HCT116 (cell line): ENCODE measurements around the gene RNF220. TPM values are rescaled to one million over a fixed set of nuclear protein-coding genes. Genes with fewer than 3 reads are reported as not detected.

Source experiments
- ATAC-seq: fragments of 200-7000 bp; cut with Tn5 transposase; 2 replicates; pipeline ENCODE4 v1.9.1; 2020; ENCODE audit warnings: mild to moderate bottlenecking, moderate library complexity
- BruUV-seq: library from RNA; stranded (reverse); fragments of 400-500 nt; replicated peaks from 2 replicates; lab custom pipeline; 2021; lab: Mats Ljungman, UMichigan
- CTCF ChIA-PET: fragments of 300-600 bp; sonication (Branson Sonifier 250); formaldehyde crosslinking; loops from one replicate; lab custom pipeline; 2021; ENCODE audit warnings: antibody characterized with exemption; lab: Charles Lee
- POLR2A ChIA-PET: fragments of 300-600, 350-600 bp; sonication (Branson Sonifier 250); formaldehyde crosslinking; loops from one replicate; lab custom pipeline; 2021; ENCODE audit warnings: antibody characterized with exemption; lab: Charles Lee
- RAD21 ChIA-PET, 2 experiments: fragments of 300-600 bp; sonication (Branson Sonifier 250); formaldehyde crosslinking; loops; one replicate each; lab custom pipeline; 2023; ENCODE audit warnings: low total read pairs in 2 of 2; ENCODE audit not compliant: uncharacterized antibody in 2 of 2, unreplicated experiment in 2 of 2, low non-redundant PET in 1 of 2; lab: Charles Lee
- DNase-seq: peaks from one replicate; pipeline ENCODE4 v3.0.0-alpha.2; 2010; ENCODE audit warnings: low read depth, low spot score
- H2AFZ ChIP-seq: fragments of 200-600 bp; shearing (Covaris generic), sonication (generic); 2 replicates; pipeline ENCODE4 v1.6.1; 2017; ENCODE audit warnings: low read depth, mixed run types, mixed read lengths, antibody characterized with exemption, low read length; ENCODE audit not compliant: poor library complexity, severe bottlenecking
- H3K27ac ChIP-seq: 2 replicates; pipeline ENCODE4 v1.5.1; 2012; ENCODE audit warnings: low read depth, low read length
- H3K27me3 ChIP-seq: fragments of 200-600 bp; sonication (generic); 2 replicates; pipeline ENCODE4 v1.6.1; 2016; ENCODE audit warnings: mixed run types, low read length, mixed read lengths; ENCODE audit not compliant: insufficient read depth
- H3K36me3 ChIP-seq, 2 experiments: fragments of 200-500 bp in 1 of 2; fragments of 200-600 bp in 1 of 2; sonication (Bioruptor generic) in 1 of 2; sonication (generic) in 1 of 2; 2 replicates each; pipeline versions ENCODE4 v1.5.1 to v1.6.1; 2014 to 2016; ENCODE audit warnings: low read length in 2 of 2, inconsistent platforms in 1 of 2, mixed read lengths in 1 of 2, mixed run types in 1 of 2; ENCODE audit not compliant: insufficient read depth in 2 of 2, control insufficient read depth in 1 of 2
- H3K4me1 ChIP-seq, 2 experiments: fragments of 200-600 bp in 1 of 2; sonication (generic) in 1 of 2; 2 replicates each; pipeline versions ENCODE4 v1.5.1 to v1.6.1; 2012 to 2017; ENCODE audit warnings: low read length in 2 of 2, inconsistent platforms in 1 of 2, mild to moderate bottlenecking in 1 of 2, mixed read lengths in 1 of 2, mixed run types in 1 of 2, moderate library complexity in 1 of 2; ENCODE audit not compliant: insufficient read depth in 2 of 2, control insufficient read depth in 1 of 2
- H3K4me2 ChIP-seq: fragments of 200-600 bp; sonication (generic); 2 replicates; pipeline ENCODE4 v1.6.1; 2017; ENCODE audit warnings: mixed run types, low read length, mixed read lengths
- H3K4me3 ChIP-seq, 2 experiments: fragments of 200-600 bp in 1 of 2; sonication (generic) in 1 of 2; replicated peaks in 1 of 2; 2 replicates each; pipeline ENCODE4 v1.5.1; 2011 to 2016; ENCODE audit warnings: low read length in 2 of 2, control low read depth in 1 of 2, low read depth in 1 of 2, mild to moderate bottlenecking in 1 of 2, mixed read lengths in 1 of 2, mixed run types in 1 of 2
- H3K79me2 ChIP-seq: fragments of 200-600 bp; sonication (generic); 2 replicates; pipeline ENCODE4 v1.6.1; 2017; ENCODE audit warnings: mild to moderate bottlenecking, mixed run types, low read length, moderate library complexity, mixed read lengths; ENCODE audit not compliant: insufficient read depth
- H3K9ac ChIP-seq: fragments of 200-600 bp; sonication (generic); 2 replicates; pipeline ENCODE4 v1.6.1; 2016; ENCODE audit warnings: low read length, mixed read lengths
- H3K9me2 ChIP-seq: fragments of 200-600 bp; sonication (generic), shearing (Covaris generic); 2 replicates; pipeline ENCODE4 v1.6.1; 2017; ENCODE audit warnings: mixed run types, mild to moderate bottlenecking, moderate library complexity; ENCODE audit not compliant: insufficient read depth
- H3K9me3 ChIP-seq, 2 experiments: fragments of 200-500 bp in 1 of 2; fragments of 200-600 bp in 1 of 2; sonication (Bioruptor generic) in 1 of 2; sonication (generic) in 1 of 2; 2 replicates each; pipeline ENCODE4 v1.6.1; 2014 to 2017; ENCODE audit warnings: low read length in 2 of 2, mixed read lengths in 2 of 2, inconsistent platforms in 1 of 2, low read depth in 1 of 2, mild to moderate bottlenecking in 1 of 2, mixed run types in 1 of 2, moderate library complexity in 1 of 2; ENCODE audit not compliant: control insufficient read depth in 1 of 2, insufficient read depth in 1 of 2
- H4K20me1 ChIP-seq: fragments of 200-600 bp; sonication (generic), shearing (Covaris generic); 2 replicates; pipeline ENCODE4 v1.6.1; 2017; ENCODE audit warnings: mixed run types, mild to moderate bottlenecking, moderate library complexity; ENCODE audit not compliant: insufficient read depth
- CBX3 ChIP-seq: IDR thresholded peaks from 2 replicates; pipeline ENCODE4 v1.6.1; 2012; ENCODE audit warnings: low read depth
- EGR1 ChIP-seq: IDR thresholded peaks from 2 replicates; pipeline ENCODE4 v1.6.1; 2012; ENCODE audit warnings: low read depth
- ELF1 ChIP-seq: IDR thresholded peaks from 2 replicates; pipeline ENCODE4 v1.6.1; 2012; ENCODE audit warnings: low read depth, borderline replicate concordance
- EZH2phosphoT487 ChIP-seq: fragments of 200-600 bp; IDR thresholded peaks from 2 replicates; pipeline ENCODE4 v1.6.1; 2018; ENCODE audit warnings: antibody characterized with exemption, borderline replicate concordance
- FOSL1 ChIP-seq: IDR thresholded peaks from 2 replicates; pipeline ENCODE4 v1.6.1; 2012; ENCODE audit warnings: low read depth
- JUND ChIP-seq: IDR thresholded peaks from 2 replicates; pipeline ENCODE4 v1.6.1; 2012
- MAX ChIP-seq: IDR thresholded peaks from 2 replicates; pipeline ENCODE4 v1.6.1; 2012
- POLR2A ChIP-seq: IDR thresholded peaks from 2 replicates; pipeline ENCODE4 v1.7.0; 2011; ENCODE audit warnings: borderline replicate concordance; ENCODE audit not compliant: insufficient read depth, insufficient read length; ENCODE audit errors: extremely low read depth
- POLR2AphosphoS5 ChIP-seq: IDR thresholded peaks from 2 replicates; pipeline ENCODE4 v1.6.1; 2011; ENCODE audit warnings: mild to moderate bottlenecking, low read depth, low read length, moderate library complexity
- RAD21 ChIP-seq: IDR thresholded peaks from 2 replicates; pipeline ENCODE4 v1.6.1; 2012; ENCODE audit warnings: low read depth, mild to moderate bottlenecking
- SRF ChIP-seq: IDR thresholded peaks from 2 replicates; pipeline ENCODE4 v1.6.1; 2012; ENCODE audit warnings: low read depth
- TCF7L2 ChIP-seq: IDR thresholded peaks from 2 replicates; pipeline ENCODE4 v1.7.0; 2011; ENCODE audit warnings: borderline replicate concordance, inconsistent platforms; ENCODE audit not compliant: insufficient read depth, insufficient read length; ENCODE audit errors: extremely low read depth
- YY1 ChIP-seq: IDR thresholded peaks from 2 replicates; pipeline ENCODE4 v1.6.1; 2011; ENCODE audit warnings: low read length, low read depth, moderate library complexity, mild to moderate bottlenecking; ENCODE audit not compliant: insufficient replicate concordance; ENCODE audit errors: extremely low read depth
- ZBTB33 ChIP-seq: IDR thresholded peaks from 2 replicates; pipeline ENCODE4 v1.6.1; 2011; ENCODE audit warnings: mild to moderate bottlenecking, low read length, moderate library complexity; ENCODE audit not compliant: insufficient replicate concordance; ENCODE audit errors: extremely low read depth
- ZNF274 ChIP-seq: fragments of 200-500 bp; sonication (Bioruptor generic); IDR thresholded peaks from 2 replicates; pipeline ENCODE4 v1.6.1; 2014; ENCODE audit warnings: mild to moderate bottlenecking, low read depth, low read length, inconsistent platforms
- intact Hi-C: fragments of 100-400 bp; cut with micrococcal nuclease; formaldehyde crosslinking; loops from 2 replicates; pipeline ENCODE4 v1.10.0; 2022
- total RNA-seq: library from RNA; stranded (reverse); gene quantifications from one replicate; pipeline ENCODE4 v1.2.1, GENCODE V29; 2021; ENCODE audit not compliant: unreplicated experiment
- TF ChIP-seq, protein P1 (sequence below): IDR thresholded peaks from 2 replicates; pipeline ENCODE4 v1.6.1; 2012
- TF ChIP-seq, protein P2 (sequence below): IDR thresholded peaks from 2 replicates; pipeline ENCODE4 v1.6.1; 2012; ENCODE audit warnings: low read depth
- TF ChIP-seq, protein P3 (sequence below), 3 experiments: fragments of 200-600 bp in 1 of 3; sonication (generic) in 1 of 3; IDR thresholded peaks in 2 of 3; conservative IDR thresholded peaks in 1 of 3; 2 replicates each; pipeline ENCODE4 v1.5.1; 2012 to 2017; ENCODE audit warnings: low read depth in 2 of 3, low read length in 2 of 3, antibody characterized with exemption in 1 of 3, borderline replicate concordance in 1 of 3, control low read depth in 1 of 3, mild to moderate bottlenecking in 1 of 3, mixed read lengths in 1 of 3, mixed run types in 1 of 3, moderate library complexity in 1 of 3; ENCODE audit not compliant: insufficient read depth in 1 of 3

RNF220 gene
- total RNA-seq, 1 experiment from 2014 or later: 84.5 TPM

- BruUV-seq: no TSS peak
- Histone ChIP-seq H3K27me3 (no peaks in the 10 kb centered on the region), H3K4me1 (peaks cover 5 to 7% of the 10 kb centered on the region in 2 experiments; a peak in 3 of 4 replicates), H2AFZ (no peak overlapping the region), H3K4me2 (no peak overlapping the region), H3K9me2 (no peaks in the 10 kb centered on the region), H3K79me2 (no peaks in the 10 kb centered on the region), H3K9me3 (no peaks in the 10 kb centered on the region), H3K27ac (no peak overlapping the region), H4K20me1 (no peaks in the 10 kb centered on the region), H3K9ac (no peak overlapping the region), H3K4me3 (no peak overlapping the region), H3K36me3 (no peaks in the 10 kb centered on the region)
- no peak for DNase-seq
- RAD21 ChIA-PET: no interaction called here
- ATAC-seq: no peak
- POLR2A ChIA-PET: no interaction called here
- CTCF ChIA-PET: interaction anchor here (1.0 kb wide), 1 partner anchor 8 kb away, joined by 3 read pairs; the partner anchor contains the start of gene TMEM53
- intact Hi-C loops: no loop called here
- TF ChIP-seq EGR1 (no peak), TCF7L2 (no peak), ELF1 (no peak), ZBTB33 (no peak), RAD21 (no peak), EZH2phosphoT487 (no peak), SRF (no peak), JUND (no peak), ZNF274 (no peak), YY1 (no peak), POLR2AphosphoS5 (no peak), POLR2A (no peak), FOSL1 (no peak), CBX3 (no peak), MAX (no peak)
- TF ChIP-seq, protein P1, sequence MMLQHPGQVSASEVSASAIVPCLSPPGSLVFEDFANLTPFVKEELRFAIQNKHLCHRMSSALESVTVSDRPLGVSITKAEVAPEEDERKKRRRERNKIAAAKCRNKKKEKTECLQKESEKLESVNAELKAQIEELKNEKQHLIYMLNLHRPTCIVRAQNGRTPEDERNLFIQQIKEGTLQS: no peak
- TF ChIP-seq, protein P2, sequence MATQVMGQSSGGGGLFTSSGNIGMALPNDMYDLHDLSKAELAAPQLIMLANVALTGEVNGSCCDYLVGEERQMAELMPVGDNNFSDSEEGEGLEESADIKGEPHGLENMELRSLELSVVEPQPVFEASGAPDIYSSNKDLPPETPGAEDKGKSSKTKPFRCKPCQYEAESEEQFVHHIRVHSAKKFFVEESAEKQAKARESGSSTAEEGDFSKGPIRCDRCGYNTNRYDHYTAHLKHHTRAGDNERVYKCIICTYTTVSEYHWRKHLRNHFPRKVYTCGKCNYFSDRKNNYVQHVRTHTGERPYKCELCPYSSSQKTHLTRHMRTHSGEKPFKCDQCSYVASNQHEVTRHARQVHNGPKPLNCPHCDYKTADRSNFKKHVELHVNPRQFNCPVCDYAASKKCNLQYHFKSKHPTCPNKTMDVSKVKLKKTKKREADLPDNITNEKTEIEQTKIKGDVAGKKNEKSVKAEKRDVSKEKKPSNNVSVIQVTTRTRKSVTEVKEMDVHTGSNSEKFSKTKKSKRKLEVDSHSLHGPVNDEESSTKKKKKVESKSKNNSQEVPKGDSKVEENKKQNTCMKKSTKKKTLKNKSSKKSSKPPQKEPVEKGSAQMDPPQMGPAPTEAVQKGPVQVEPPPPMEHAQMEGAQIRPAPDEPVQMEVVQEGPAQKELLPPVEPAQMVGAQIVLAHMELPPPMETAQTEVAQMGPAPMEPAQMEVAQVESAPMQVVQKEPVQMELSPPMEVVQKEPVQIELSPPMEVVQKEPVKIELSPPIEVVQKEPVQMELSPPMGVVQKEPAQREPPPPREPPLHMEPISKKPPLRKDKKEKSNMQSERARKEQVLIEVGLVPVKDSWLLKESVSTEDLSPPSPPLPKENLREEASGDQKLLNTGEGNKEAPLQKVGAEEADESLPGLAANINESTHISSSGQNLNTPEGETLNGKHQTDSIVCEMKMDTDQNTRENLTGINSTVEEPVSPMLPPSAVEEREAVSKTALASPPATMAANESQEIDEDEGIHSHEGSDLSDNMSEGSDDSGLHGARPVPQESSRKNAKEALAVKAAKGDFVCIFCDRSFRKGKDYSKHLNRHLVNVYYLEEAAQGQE: no peak
- TF ChIP-seq, protein P3, sequence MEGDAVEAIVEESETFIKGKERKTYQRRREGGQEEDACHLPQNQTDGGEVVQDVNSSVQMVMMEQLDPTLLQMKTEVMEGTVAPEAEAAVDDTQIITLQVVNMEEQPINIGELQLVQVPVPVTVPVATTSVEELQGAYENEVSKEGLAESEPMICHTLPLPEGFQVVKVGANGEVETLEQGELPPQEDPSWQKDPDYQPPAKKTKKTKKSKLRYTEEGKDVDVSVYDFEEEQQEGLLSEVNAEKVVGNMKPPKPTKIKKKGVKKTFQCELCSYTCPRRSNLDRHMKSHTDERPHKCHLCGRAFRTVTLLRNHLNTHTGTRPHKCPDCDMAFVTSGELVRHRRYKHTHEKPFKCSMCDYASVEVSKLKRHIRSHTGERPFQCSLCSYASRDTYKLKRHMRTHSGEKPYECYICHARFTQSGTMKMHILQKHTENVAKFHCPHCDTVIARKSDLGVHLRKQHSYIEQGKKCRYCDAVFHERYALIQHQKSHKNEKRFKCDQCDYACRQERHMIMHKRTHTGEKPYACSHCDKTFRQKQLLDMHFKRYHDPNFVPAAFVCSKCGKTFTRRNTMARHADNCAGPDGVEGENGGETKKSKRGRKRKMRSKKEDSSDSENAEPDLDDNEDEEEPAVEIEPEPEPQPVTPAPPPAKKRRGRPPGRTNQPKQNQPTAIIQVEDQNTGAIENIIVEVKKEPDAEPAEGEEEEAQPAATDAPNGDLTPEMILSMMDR (IDR thresholded peaks at IDR 0.05 in 2 of 3, conservative IDR thresholded peaks at IDR 0.05 in 1 of 3; ENCODE audit: borderline replicate concordance in 1 of 3, insufficient read depth in 1 of 3, low read depth in 2 of 3, low read length in 2 of 3): no peak
Measured at GRCh38 chr1:44681905-44682882, 277.1 kb downstream of the RNF220 start.
